SK-N-SH treated with all-trans-retinoic acid at 6 μM for 48 hours (cell line): ENCODE data around the gene DHRS12.

Experiments used
- CSDC2 ChIP-seq: fragments of 250-450 bp; sonication (Bioruptor Pico); IDR thresholded peaks from 2 replicates; pipeline ENCODE4 v1.5.0; 2020; ENCODE audit warnings: mild to moderate bottlenecking, moderate library complexity
- POU6F1 ChIP-seq: fragments of 250-450 bp; sonication (Bioruptor Pico); IDR thresholded peaks from 2 replicates; pipeline ENCODE4 v1.8.0; 2021; ENCODE audit warnings: low read depth, mild to moderate bottlenecking, moderate library complexity, borderline replicate concordance
- TF ChIP-seq, protein P1 (sequence below): fragments of 250-450 bp; sonication (Bioruptor Pico); IDR thresholded peaks from 2 replicates; pipeline ENCODE4 v1.5.0; 2020; ENCODE audit warnings: mild to moderate bottlenecking, moderate library complexity

GRCh38 chr13:51730927-51731326 is 73.0 kb downstream of the DHRS12 start:
- TF ChIP-seq, protein P1, sequence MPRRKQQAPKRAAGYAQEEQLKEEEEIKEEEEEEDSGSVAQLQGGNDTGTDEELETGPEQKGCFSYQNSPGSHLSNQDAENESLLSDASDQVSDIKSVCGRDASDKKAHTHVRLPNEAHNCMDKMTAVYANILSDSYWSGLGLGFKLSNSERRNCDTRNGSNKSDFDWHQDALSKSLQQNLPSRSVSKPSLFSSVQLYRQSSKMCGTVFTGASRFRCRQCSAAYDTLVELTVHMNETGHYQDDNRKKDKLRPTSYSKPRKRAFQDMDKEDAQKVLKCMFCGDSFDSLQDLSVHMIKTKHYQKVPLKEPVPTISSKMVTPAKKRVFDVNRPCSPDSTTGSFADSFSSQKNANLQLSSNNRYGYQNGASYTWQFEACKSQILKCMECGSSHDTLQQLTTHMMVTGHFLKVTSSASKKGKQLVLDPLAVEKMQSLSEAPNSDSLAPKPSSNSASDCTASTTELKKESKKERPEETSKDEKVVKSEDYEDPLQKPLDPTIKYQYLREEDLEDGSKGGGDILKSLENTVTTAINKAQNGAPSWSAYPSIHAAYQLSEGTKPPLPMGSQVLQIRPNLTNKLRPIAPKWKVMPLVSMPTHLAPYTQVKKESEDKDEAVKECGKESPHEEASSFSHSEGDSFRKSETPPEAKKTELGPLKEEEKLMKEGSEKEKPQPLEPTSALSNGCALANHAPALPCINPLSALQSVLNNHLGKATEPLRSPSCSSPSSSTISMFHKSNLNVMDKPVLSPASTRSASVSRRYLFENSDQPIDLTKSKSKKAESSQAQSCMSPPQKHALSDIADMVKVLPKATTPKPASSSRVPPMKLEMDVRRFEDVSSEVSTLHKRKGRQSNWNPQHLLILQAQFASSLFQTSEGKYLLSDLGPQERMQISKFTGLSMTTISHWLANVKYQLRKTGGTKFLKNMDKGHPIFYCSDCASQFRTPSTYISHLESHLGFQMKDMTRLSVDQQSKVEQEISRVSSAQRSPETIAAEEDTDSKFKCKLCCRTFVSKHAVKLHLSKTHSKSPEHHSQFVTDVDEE, result no peak
- no peak for TF ChIP-seq CSDC2 (CRISPR knock-in tag)
- TF ChIP-seq POU6F1, result no peak
